Epithelial cell of esophagus (primary cell): ENCODE measurements around the gene AIG1.

Experiments used
- DNase-seq: peaks from one replicate; pipeline ENCODE4 v3.0.0; 2010; ENCODE audit warnings: low read depth
- H3K4me3 ChIP-seq: 2 replicates; pipeline ENCODE4 v1.5.1; 2011; ENCODE audit warnings: mild to moderate bottlenecking, low read length, control low read depth
- CTCF ChIP-seq: IDR thresholded peaks from 2 replicates; pipeline ENCODE4 v1.5.1; 2011; ENCODE audit warnings: low read depth, mild to moderate bottlenecking, low read length, control low read depth, inconsistent platforms; ENCODE audit not compliant: insufficient read depth; ENCODE audit errors: missing control alignments

The AIG1 gene

GRCh38 chr6:143357561-143358255, 297.0 kb downstream of the AIG1 start:
- no peak overlapping the region for H3K4me3 ChIP-seq
- TF ChIP-seq CTCF: no peak
- no peak for DNase-seq

GRCh38 chr6:143361536-143362191, 301.0 kb downstream of the AIG1 start:
- no peak overlapping the region for H3K4me3 ChIP-seq
- DNase-seq: no peak
- TF ChIP-seq CTCF: no peak

GRCh38 chr6:143362192-143362558, 301.5 kb downstream of the AIG1 start:
- TF ChIP-seq CTCF: no peak
- no peak for DNase-seq
- H3K4me3 ChIP-seq: no peak overlapping the region

DNA sequence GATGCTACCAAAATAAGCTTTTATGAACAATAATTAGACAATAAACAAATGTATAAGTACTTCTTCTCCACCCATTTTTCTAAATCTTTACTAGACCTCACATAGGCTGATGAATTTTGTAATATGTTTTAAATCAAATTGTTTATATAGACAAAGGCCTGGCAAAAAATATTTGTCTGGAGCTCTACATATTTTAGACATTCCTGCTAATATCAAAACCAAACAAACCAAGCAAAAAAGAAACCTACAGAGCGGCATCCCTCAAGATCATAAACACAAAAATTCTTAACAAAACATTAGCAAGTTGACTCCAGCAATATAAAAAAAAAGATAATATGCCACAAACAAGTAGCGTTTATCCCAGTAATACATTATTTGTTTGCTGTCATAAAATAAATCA, 302.6 kb downstream of the AIG1 start:
- H3K4me3 ChIP-seq: no peak overlapping the region
- TF ChIP-seq CTCF: no peak
- DNase-seq: no peak

DNA sequence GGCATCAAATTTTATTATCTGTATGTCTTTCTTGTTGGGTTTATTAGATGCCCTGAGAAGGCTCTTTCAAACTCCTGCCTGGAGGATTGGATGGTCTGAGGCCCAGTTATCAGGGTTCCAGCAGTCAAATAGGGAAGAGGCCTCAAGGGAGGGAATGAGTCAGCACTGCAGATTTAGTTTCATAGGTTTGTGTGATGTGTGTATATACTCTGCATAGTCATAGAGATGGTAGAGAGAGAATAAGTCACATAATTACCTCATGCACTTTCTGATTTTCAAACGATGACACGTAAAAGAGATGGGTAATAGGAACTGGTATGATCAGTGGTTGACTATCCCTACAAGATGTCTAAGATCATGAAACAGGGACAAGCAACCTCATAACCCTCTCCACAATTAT, 307.7 kb downstream of the AIG1 start:
- no peak overlapping the region for H3K4me3 ChIP-seq
- no peak for TF ChIP-seq CTCF
- DNase-seq: peak; percentile 68

DNA sequence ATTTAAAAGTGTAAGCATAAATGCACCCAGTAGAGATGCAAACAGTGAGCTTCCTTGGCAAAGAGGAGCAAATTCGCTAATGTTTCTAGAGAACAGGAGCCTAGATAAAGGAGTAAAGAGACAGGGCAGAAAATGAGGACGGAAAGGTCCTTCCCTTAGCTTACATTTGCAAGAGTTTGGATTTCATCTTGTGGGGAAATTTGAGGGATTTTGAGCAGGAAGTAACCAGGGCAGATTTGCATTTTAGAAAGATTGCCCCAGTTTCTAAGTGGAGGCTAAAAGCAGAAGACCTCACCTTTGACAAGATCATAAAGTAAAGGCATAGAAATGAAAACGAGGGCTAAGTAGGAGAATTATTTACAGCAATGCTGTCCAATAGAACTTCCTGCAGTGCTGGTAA, 309.3 kb downstream of the AIG1 start:
- no peak for TF ChIP-seq CTCF
- no peak for DNase-seq
- no peak overlapping the region for H3K4me3 ChIP-seq
